ENCODE results near the gene OR2W3.

OR2W3 gene

GRCh38 chr1:247865416-247865815 is 30.0 kb upstream of the OR2W3 start:
- TF ChIP-seq MYC (IDR thresholded peaks at IDR 0.05; ENCODE audit: low read depth, low read length): no peak
- TF ChIP-seq POLR2A (IDR thresholded peaks at IDR 0.05; ENCODE audit: extremely low read depth, insufficient read length): no peak
- no peak for TF ChIP-seq CTCF (IDR thresholded peaks at IDR 0.05; ENCODE audit: low read depth, low read length)
- no peak for TF ChIP-seq MAX (IDR thresholded peaks at IDR 0.05; ENCODE audit: low read depth, low read length)

GRCh38 chr1:247883346-247883745 is 12.0 kb upstream of the OR2W3 start:
- TF ChIP-seq MAX (IDR thresholded peaks at IDR 0.05; ENCODE audit: low read depth, low read length) (no peak), MYC (IDR thresholded peaks at IDR 0.05; ENCODE audit: low read depth, low read length) (no peak), CTCF (IDR thresholded peaks at IDR 0.05; ENCODE audit: low read depth, low read length) (no peak), POLR2A (IDR thresholded peaks at IDR 0.05; ENCODE audit: extremely low read depth, insufficient read length) (no peak)
- H3K4me3 ChIP-seq (ENCODE audit: low read depth, low read length): no peak overlapping the region
- no peak for DNase-seq (ENCODE audit: low read depth)

More at GRCh38 chr1:247865416-247865815, 30.0 kb upstream of the OR2W3 start:
- no peak overlapping the region for H3K4me3 ChIP-seq (ENCODE audit: low read depth, low read length)
- DNase-seq (ENCODE audit: low read depth): no peak

GRCh38 chr1:247884797-247885413 is 10.5 kb upstream of the OR2W3 start:
- DNase-seq (ENCODE audit: low read depth): no peak
- TF ChIP-seq POLR2A (IDR thresholded peaks at IDR 0.05; ENCODE audit: extremely low read depth, insufficient read length): no peak
- TF ChIP-seq MYC (IDR thresholded peaks at IDR 0.05; ENCODE audit: low read depth, low read length): no peak
- no peak for TF ChIP-seq MAX (IDR thresholded peaks at IDR 0.05; ENCODE audit: low read depth, low read length)
- no peak for TF ChIP-seq CTCF (IDR thresholded peaks at IDR 0.05; ENCODE audit: low read depth, low read length)
- no peak overlapping the region for H3K4me3 ChIP-seq (ENCODE audit: low read depth, low read length)

- H3K4me3 ChIP-seq (ENCODE audit: low read depth, low read length): no peak overlapping the region
- TF ChIP-seq POLR2A (IDR thresholded peaks at IDR 0.05; ENCODE audit: extremely low read depth, insufficient read length): no peak
- no peak for TF ChIP-seq MAX (IDR thresholded peaks at IDR 0.05; ENCODE audit: low read depth, low read length)
- no peak for TF ChIP-seq CTCF (IDR thresholded peaks at IDR 0.05; ENCODE audit: low read depth, low read length)
- TF ChIP-seq MYC (IDR thresholded peaks at IDR 0.05; ENCODE audit: low read depth, low read length): no peak
- DNase-seq (ENCODE audit: low read depth): no peak
Observed at GRCh38 chr1:247895976-247896375, 589 bp downstream of the OR2W3 start.

GRCh38 chr1:247904122-247904521 is 8.7 kb downstream of the OR2W3 start:
- no peak for TF ChIP-seq MAX (IDR thresholded peaks at IDR 0.05; ENCODE audit: low read depth, low read length)
- TF ChIP-seq MYC (IDR thresholded peaks at IDR 0.05; ENCODE audit: low read depth, low read length): no peak
- TF ChIP-seq POLR2A (IDR thresholded peaks at IDR 0.05; ENCODE audit: extremely low read depth, insufficient read length): no peak
- TF ChIP-seq CTCF (IDR thresholded peaks at IDR 0.05; ENCODE audit: low read depth, low read length): no peak
- DNase-seq (ENCODE audit: low read depth): no peak
- no peak overlapping the region for H3K4me3 ChIP-seq (ENCODE audit: low read depth, low read length)
